GM12878 (cell line): Measurements from ENCODE around the gene ZNF613. TPM values are rescaled to one million over a fixed set of nuclear protein-coding genes. Genes with fewer than 3 reads are reported as not detected.
A peak's percentile ranks its signal among the peaks of the same experiment; 100 is the strongest.

Experiments used
- ATF3 ChIP-seq: IDR thresholded peaks from 2 replicates; pipeline ENCODE4 v1.6.1; 2011; ENCODE audit warnings: low read depth, mild to moderate bottlenecking, low read length, moderate library complexity, borderline replicate concordance; ENCODE audit errors: extremely low read depth
- BCLAF1 ChIP-seq: fragments of 450-650 bp; IDR thresholded peaks from 2 replicates; pipeline ENCODE4 v1.6.1; 2017; ENCODE audit warnings: antibody characterized with exemption, mild to moderate bottlenecking, moderate library complexity
- BHLHE40 ChIP-seq, 2 experiments: fragments of 450-650 bp in 1 of 2; IDR thresholded peaks; 2 replicates each; pipeline ENCODE4 v1.6.1; 2011 to 2017; ENCODE audit warnings: low read depth in 2 of 2, borderline replicate concordance in 1 of 2, improper control_type of control experiment in 1 of 2, low read length in 1 of 2, mild to moderate bottlenecking in 1 of 2
- EGR1 ChIP-seq, 2 experiments: IDR thresholded peaks; 1 replicate in 1 of 2; 2 replicates in 1 of 2; pipeline ENCODE4 v1.6.1; 2011 to 2012; ENCODE audit warnings: low read depth in 2 of 2, low read length in 2 of 2, borderline replicate concordance in 1 of 2, mild to moderate bottlenecking in 1 of 2, moderate library complexity in 1 of 2
- ELK1 ChIP-seq: IDR thresholded peaks from 2 replicates; pipeline ENCODE4 v1.6.1; 2012; ENCODE audit warnings: low read depth, low read length, improper control_type of control experiment
- HSF1 ChIP-seq: fragments of 150-350 bp; IDR thresholded peaks from 2 replicates; pipeline ENCODE4 v1.6.1; 2014; ENCODE audit warnings: mild to moderate bottlenecking, low read depth, low read length
- MAX ChIP-seq: IDR thresholded peaks from 2 replicates; pipeline ENCODE4 v1.6.1; 2012; ENCODE audit warnings: low read depth, low read length, improper control_type of control experiment
- NRF1 ChIP-seq: conservative IDR thresholded peaks from 2 replicates; pipeline ENCODE4 v1.6.1; 2011; ENCODE audit warnings: mild to moderate bottlenecking, low read depth, low read length, improper control_type of control experiment
- PAX8 ChIP-seq: fragments of 450-650 bp; IDR thresholded peaks from 2 replicates; pipeline ENCODE4 v1.6.1; 2017; ENCODE audit warnings: mild to moderate bottlenecking, moderate library complexity
- PRDM15 ChIP-seq: fragments of 450-650 bp; formaldehyde crosslinking; IDR thresholded peaks from 2 replicates; pipeline ENCODE4 v1.4.0; 2020; ENCODE audit warnings: mild to moderate bottlenecking, moderate library complexity
- STAT1 ChIP-seq: fragments of 450-650 bp; conservative IDR thresholded peaks from 2 replicates; pipeline ENCODE4 v1.6.1; 2014; ENCODE audit warnings: antibody characterized with exemption, mild to moderate bottlenecking
- TARDBP ChIP-seq: IDR thresholded peaks from 2 replicates; pipeline ENCODE4 v1.6.1; 2016; ENCODE audit warnings: borderline replicate concordance
- ZBTB11 ChIP-seq: fragments of 450-650 bp; formaldehyde crosslinking; IDR thresholded peaks from 2 replicates; pipeline ENCODE4 v1.5.0; 2022; ENCODE audit warnings: mild to moderate bottlenecking, missing genetic modification characterization
- ZNF274 ChIP-seq: IDR thresholded peaks from one replicate; pipeline ENCODE4 v1.8.0; 2011; ENCODE audit not compliant: insufficient read length, insufficient read depth
- ZZZ3 ChIP-seq: IDR thresholded peaks from 2 replicates; pipeline ENCODE4 v1.6.1; 2011; ENCODE audit warnings: low read depth; ENCODE audit not compliant: control insufficient read depth, insufficient read length
- polyA plus RNA-seq, 11 experiments: library from polyadenylated mRNA; depleted of rRNA in 4 of 11; unstranded in 6 of 11; stranded (reverse) in 5 of 11; fragments of >200 nt; fragmentation: Nextera tagmentation in 4 of 11; fragmentation: Illumina TruSeq in 1 of 11; extraction: Ambion mirVana in 4 of 11; extraction: Trizol in 1 of 11; gene quantifications; 1 replicate in 1 of 11; 2 replicates in 10 of 11; pipeline versions ENCODE4 v1.2.1 to v1.2.3, GENCODE V29; 2011 to 2016; ENCODE audit warnings: inconsistent platforms in 2 of 11, missing spikeins in 2 of 11, low read depth in 1 of 11
- total RNA-seq, 4 experiments: library from RNA; depleted of rRNA in 3 of 4; stranded (reverse); fragments of >200 nt in 3 of 4; fragmentation: Illumina TruSeq in 1 of 4; extraction: Trizol in 1 of 4; gene quantifications; 2 replicates each; pipeline versions ENCODE4 v1.2.1 to v1.2.3, GENCODE V29; 2013 to 2021

ZNF613 gene
- total and polyA plus RNA-seq, 10 of the 15 experiments (the other 5 are each of a cell fraction or from before 2014, with no cell fraction given), result 3.3 to 7.8 (median 5.0) TPM

GRCh38 chr19:51994048-51994644 lies 66.9 kb downstream of the ZNF613 start (continued):
- TF ChIP-seq TARDBP (no peak), BCLAF1 (no peak), PRDM15 (CRISPR knock-in tag) (no peak), HSF1 (no peak), BHLHE40 (IDR thresholded peaks at IDR 0.05; ENCODE audit: borderline replicate concordance in 1 of 2, low read depth in 2 of 2, low read length in 1 of 2) (no peak), ZZZ3 (no peak), MAX (no peak), EGR1 (IDR thresholded peaks at IDR 0.05; ENCODE audit: borderline replicate concordance in 1 of 2, low read depth in 2 of 2, low read length in 2 of 2) (no peak), STAT1 (no peak), ATF3 (no peak), PAX8 (no peak), ZBTB11 (CRISPR knock-in tag) (no peak), NRF1 (no peak), ZNF274 (peak; percentile 93), ELK1 (no peak)
